H9 (cell line): Measurements from ENCODE around the gene FAM133A. TPM values are rescaled to one million over a fixed set of nuclear protein-coding genes. Genes with fewer than 3 reads are reported as not detected.

Experiments used
- DNase-seq: peaks from one replicate; pipeline ENCODE4 v3.0.0-alpha.2; 2017
- H2AFZ ChIP-seq: one replicate; pipeline ENCODE4 v1.6.1; 2013; ENCODE audit warnings: mild to moderate bottlenecking, low read length, control low read depth, moderate library complexity
- H2AK5ac ChIP-seq: 2 replicates; pipeline ENCODE4 v1.6.1; 2013; ENCODE audit warnings: low read length, control low read depth, mixed read lengths; ENCODE audit not compliant: insufficient read length
- H2BK120ac ChIP-seq: one replicate; pipeline ENCODE4 v1.6.1; 2013; ENCODE audit warnings: low read depth, mild to moderate bottlenecking, low read length, control low read depth, inconsistent platforms; ENCODE audit not compliant: poor library complexity, severe bottlenecking
- H2BK12ac ChIP-seq: 2 replicates; pipeline ENCODE4 v1.6.1; 2013; ENCODE audit warnings: low read length, control low read depth, mixed read lengths, low read depth; ENCODE audit not compliant: insufficient read length
- H2BK15ac ChIP-seq: 2 replicates; pipeline ENCODE4 v1.6.1; 2013; ENCODE audit warnings: low read depth, low read length, control low read depth
- H2BK20ac ChIP-seq: one replicate; pipeline ENCODE4 v1.6.1; 2013; ENCODE audit warnings: low read depth, mild to moderate bottlenecking, low read length, control low read depth, inconsistent platforms; ENCODE audit not compliant: poor library complexity, severe bottlenecking
- H2BK5ac ChIP-seq: 2 replicates; pipeline ENCODE4 v1.6.1; 2013; ENCODE audit warnings: low read length, control low read depth, mixed read lengths; ENCODE audit not compliant: insufficient read length
- H3K14ac ChIP-seq: 2 replicates; pipeline ENCODE4 v1.6.1; 2013; ENCODE audit warnings: low read length, control low read depth; ENCODE audit not compliant: insufficient read depth
- H3K18ac ChIP-seq: 2 replicates; pipeline ENCODE4 v1.6.1; 2013; ENCODE audit warnings: low read depth, mild to moderate bottlenecking, mixed read lengths, low read length, control low read depth; ENCODE audit not compliant: insufficient read length
- H3K23ac ChIP-seq: 2 replicates; pipeline ENCODE4 v1.6.1; 2013; ENCODE audit warnings: low read length, control low read depth, mixed read lengths, low read depth; ENCODE audit not compliant: insufficient read length
- H3K23me2 ChIP-seq: 2 replicates; pipeline ENCODE4 v1.6.1; 2013; ENCODE audit warnings: low read depth, mild to moderate bottlenecking, mixed read lengths, low read length, control low read depth; ENCODE audit not compliant: insufficient read length, poor library complexity, severe bottlenecking
- H3K27ac ChIP-seq: 2 replicates; pipeline ENCODE4 v1.5.1; 2013; ENCODE audit warnings: low read length, control low read depth, mixed read lengths, low read depth; ENCODE audit not compliant: insufficient read length
- H3K27me3 ChIP-seq: 2 replicates; pipeline ENCODE4 v1.6.1; 2013; ENCODE audit warnings: low read length, control low read depth, inconsistent platforms; ENCODE audit not compliant: insufficient read depth
- H3K4ac ChIP-seq: 2 replicates; pipeline ENCODE4 v1.6.1; 2013; ENCODE audit warnings: low read depth, mild to moderate bottlenecking, control low read depth, inconsistent platforms, low read length, moderate library complexity
- H3K4me1 ChIP-seq: 2 replicates; pipeline ENCODE4 v1.6.1; 2013; ENCODE audit warnings: low read length, control low read depth, inconsistent platforms; ENCODE audit not compliant: insufficient read depth
- H3K4me2 ChIP-seq: 2 replicates; pipeline ENCODE4 v1.6.1; 2013; ENCODE audit warnings: low read length, control low read depth, mixed read lengths; ENCODE audit not compliant: insufficient read length, insufficient read depth
- H3K56ac ChIP-seq: 2 replicates; pipeline ENCODE4 v1.6.1; 2013; ENCODE audit warnings: low read depth, mild to moderate bottlenecking, mixed read lengths, low read length, control low read depth; ENCODE audit not compliant: insufficient read length
- H3K79me1 ChIP-seq: 2 replicates; pipeline ENCODE4 v1.6.1; 2013; ENCODE audit warnings: low read depth, mild to moderate bottlenecking, moderate library complexity, low read length, control low read depth, inconsistent platforms; ENCODE audit not compliant: insufficient read depth, poor library complexity, severe bottlenecking
- H3K79me2 ChIP-seq: 2 replicates; pipeline ENCODE4 v1.6.1; 2013; ENCODE audit warnings: low read length, control low read depth, inconsistent platforms; ENCODE audit not compliant: insufficient read depth
- H3K9ac ChIP-seq: 2 replicates; pipeline ENCODE4 v1.6.1; 2013; ENCODE audit warnings: low read length, control low read depth, mixed read lengths; ENCODE audit not compliant: insufficient read length; ENCODE audit errors: extremely low read depth
- H3K9me3 ChIP-seq: one replicate; pipeline ENCODE4 v1.6.1; 2013; ENCODE audit warnings: low read depth, low read length, inconsistent platforms; ENCODE audit not compliant: control insufficient read depth
- H3T11ph ChIP-seq: one replicate; pipeline ENCODE4 v1.6.1; 2013; ENCODE audit warnings: mild to moderate bottlenecking, low read length, control low read depth, inconsistent platforms
- H4K20me1 ChIP-seq: one replicate; pipeline ENCODE4 v1.6.1; 2013; ENCODE audit not compliant: control insufficient read depth, insufficient read length, insufficient read depth
- H4K5ac ChIP-seq: 2 replicates; pipeline ENCODE4 v1.6.1; 2013; ENCODE audit warnings: low read depth, mild to moderate bottlenecking, mixed read lengths, low read length, control low read depth; ENCODE audit not compliant: insufficient read length
- H4K8ac ChIP-seq: replicated peaks from 2 replicates; pipeline ENCODE4 v1.6.1; 2013; ENCODE audit warnings: low read length, control low read depth, mixed read lengths, low read depth; ENCODE audit not compliant: insufficient read length
- H4K91ac ChIP-seq: 2 replicates; pipeline ENCODE4 v1.6.1; 2013; ENCODE audit warnings: low read depth, mild to moderate bottlenecking, moderate library complexity, mixed read lengths, low read length, control low read depth; ENCODE audit not compliant: insufficient read length
- H3K27ac Mint-ChIP-seq, 3 experiments: 2 replicates in 2 of 3; 3 replicates in 1 of 3; pipeline ENCODE4 v1.8.0; 2020 to 2021; ENCODE audit warnings: mixed read lengths in 3 of 3, mild to moderate bottlenecking in 1 of 3, moderate library complexity in 1 of 3
- H3K27me3 Mint-ChIP-seq: 2 replicates; pipeline ENCODE4 v1.8.0; 2021; ENCODE audit warnings: low read depth, mild to moderate bottlenecking, moderate library complexity, mixed read lengths
- H3K36me3 Mint-ChIP-seq, 3 experiments: 2 replicates in 2 of 3; 3 replicates in 1 of 3; pipeline ENCODE4 v1.8.0; 2020 to 2021; ENCODE audit warnings: low read depth in 3 of 3, mixed read lengths in 3 of 3; ENCODE audit not compliant: insufficient read depth in 1 of 3
- H3K4me1 Mint-ChIP-seq, 2 experiments: 2 replicates each; pipeline ENCODE4 v1.8.0; 2020; ENCODE audit warnings: mixed read lengths in 2 of 2
- H3K4me3 Mint-ChIP-seq, 2 experiments: 2 replicates in 1 of 2; 3 replicates in 1 of 2; pipeline ENCODE4 v1.8.0; 2020 to 2021; ENCODE audit warnings: mild to moderate bottlenecking in 2 of 2, mixed read lengths in 2 of 2, moderate library complexity in 1 of 2
- H3K9me3 Mint-ChIP-seq, 2 experiments: 2 replicates in 1 of 2; 3 replicates in 1 of 2; pipeline ENCODE4 v1.8.0; 2020; ENCODE audit warnings: mild to moderate bottlenecking in 2 of 2, mixed read lengths in 2 of 2, moderate library complexity in 1 of 2
- CTCF ChIP-seq: fragments of 200-600 bp; sonication (generic); conservative IDR thresholded peaks from 3 replicates; pipeline ENCODE4 v1.8.0; 2021; ENCODE audit warnings: antibody characterized with exemption, mild to moderate bottlenecking
- WGBS: extraction: QIAGEN DNeasy Blood & Tissue Kit; methylation state at CpG from one replicate; pipeline ENCODE4 v1.1.7; 2013; ENCODE audit warnings: missing lambda C conversion rate, low lambda C conversion rate, mixed read lengths; ENCODE audit not compliant: insufficient read length; ENCODE audit errors: extremely low coverage; 5-methylcytosine and 5-hydroxymethylcytosine counted together
- total RNA-seq: library from RNA; stranded (reverse); gene quantifications from 2 replicates; pipeline ENCODE4 v1.2.1, GENCODE V29; 2021

FAM133A gene
- total RNA-seq, 1 experiment from 2014 or later, result 0.90 TPM

DNA sequence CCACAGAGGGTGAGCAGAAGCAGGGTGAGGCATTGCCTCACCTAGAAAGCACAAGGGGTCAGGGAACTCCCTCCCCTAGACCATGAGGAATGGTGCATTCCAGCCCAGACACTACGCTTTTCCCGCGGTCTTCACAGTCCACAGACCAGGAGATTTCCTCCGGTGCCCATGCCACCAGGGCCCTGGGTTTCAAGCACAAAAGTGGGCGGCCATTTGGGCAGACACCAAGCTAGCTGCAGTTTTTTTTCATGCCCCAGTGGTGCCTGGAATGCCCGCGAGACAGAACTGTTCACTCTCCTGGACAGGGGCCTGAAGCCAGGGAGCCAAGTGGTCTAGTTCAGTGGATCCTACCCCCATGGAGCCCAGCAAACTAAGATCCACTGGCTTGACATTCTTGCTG is 13.4 kb upstream of the FAM133A start:
- Mint-ChIP-seq H3K9me3 (no peaks in the 10 kb centered on the region), H3K27me3 (no peaks in the 10 kb centered on the region), H3K4me1 (no peaks in the 10 kb centered on the region), H3K4me3 (no peak overlapping the region), H3K27ac (no peak overlapping the region), H3K36me3 (no peaks in the 10 kb centered on the region)
- H3K18ac ChIP-seq, result no peak overlapping the region
- no peak overlapping the region for H3K27ac ChIP-seq
- H2BK20ac ChIP-seq, result no peak overlapping the region
- no peaks in the 10 kb centered on the region for H3K4me1 ChIP-seq
- no peak overlapping the region for H3K9ac ChIP-seq
- no peaks in the 10 kb centered on the region for H3K9me3 ChIP-seq
- H3K14ac ChIP-seq, result no peak overlapping the region
- no peaks in the 10 kb centered on the region for H3K79me2 ChIP-seq
- no peak overlapping the region for H2AK5ac ChIP-seq
- H4K5ac ChIP-seq, result no peak overlapping the region
- no peak overlapping the region for H2AFZ ChIP-seq
- H3K4me2 ChIP-seq, result no peak overlapping the region
- H3K23me2 ChIP-seq, result no peaks in the 10 kb centered on the region
- H3K56ac ChIP-seq, result no peak overlapping the region
- no peak overlapping the region for H2BK12ac ChIP-seq
- no peak overlapping the region for H2BK120ac ChIP-seq
- no peak overlapping the region for H4K91ac ChIP-seq
- no peak overlapping the region for H3T11ph ChIP-seq
- H3K4ac ChIP-seq, result no peak overlapping the region
- no peak overlapping the region for H3K23ac ChIP-seq
- H2BK5ac ChIP-seq, result no peak overlapping the region
- no peaks in the 10 kb centered on the region for H3K79me1 ChIP-seq
- no peaks in the 10 kb centered on the region for H3K27me3 ChIP-seq
- WGBS, result no CpG with 5 or more reads among the region's 7 CpGs
- H4K8ac ChIP-seq, result no peak overlapping the region
- H2BK15ac ChIP-seq, result no peak overlapping the region
- H4K20me1 ChIP-seq, result no peaks in the 10 kb centered on the region
- DNase-seq, result no peak
- no peak for TF ChIP-seq CTCF
